Osteocyte (in vitro differentiated cells): ENCODE results near the gene ADAMTS9. TPM values are rescaled to one million over a fixed set of nuclear protein-coding genes. Genes with fewer than 3 reads are reported as not detected.

Experiments used
- DNase-seq: peaks from one replicate; pipeline ENCODE4 v3.0.0; 2021; ENCODE audit warnings: mixed read lengths; ENCODE audit not compliant: unreplicated experiment; ENCODE audit errors: extremely low spot score
- H3K27ac Mint-ChIP-seq: one replicate; pipeline ENCODE4 v1.8.0; 2021; ENCODE audit warnings: mild to moderate bottlenecking, mixed read lengths; ENCODE audit not compliant: unreplicated experiment
- H3K27me3 Mint-ChIP-seq: one replicate; pipeline ENCODE4 v1.8.0; 2021; ENCODE audit warnings: mixed read lengths; ENCODE audit not compliant: unreplicated experiment
- H3K36me3 Mint-ChIP-seq: one replicate; pipeline ENCODE4 v1.8.0; 2021; ENCODE audit warnings: mixed read lengths; ENCODE audit not compliant: unreplicated experiment
- H3K4me1 Mint-ChIP-seq: one replicate; pipeline ENCODE4 v1.8.0; 2021; ENCODE audit warnings: mixed read lengths; ENCODE audit not compliant: unreplicated experiment
- H3K4me3 Mint-ChIP-seq: one replicate; pipeline ENCODE4 v1.8.0; 2021; ENCODE audit warnings: mild to moderate bottlenecking, moderate library complexity, mixed read lengths; ENCODE audit not compliant: unreplicated experiment
- H3K9me3 Mint-ChIP-seq: one replicate; pipeline ENCODE4 v1.8.0; 2021; ENCODE audit warnings: mixed read lengths; ENCODE audit not compliant: unreplicated experiment
- CTCF ChIP-seq: fragments of 200-600 bp; sonication (generic); IDR thresholded peaks from 2 replicates; pipeline ENCODE4 v1.5.0; 2021; ENCODE audit warnings: antibody characterized with exemption, mild to moderate bottlenecking, moderate library complexity
- long read RNA-seq: library from polyadenylated mRNA; unstranded; transcript quantifications from one replicate; pipeline ENCODE4 v2.0.0, GENCODE V29; 2021
- total RNA-seq: library from RNA; stranded (reverse); gene quantifications from 2 replicates; pipeline ENCODE4 v1.2.1, GENCODE V29; 2021

The ADAMTS9 gene
- total RNA-seq = 0.94 and 1.5 TPM in 2 replicates
- long read RNA-seq, partial matches to known transcripts = 1 of 1 reads
- long read RNA-seq, other reads (novel, unspliced or antisense) = 0 of 1 reads

GRCh38 chr3:64687781-64688604 is at the start of gene ADAMTS9:
ADAMTS9 (minus strand) TSS chr3:64688000; CDS start chr3:64687657, 343 bp downstream.
- H3K4me1 Mint-ChIP-seq = peaks cover 24% of the 10 kb centered on the region
- H3K27ac Mint-ChIP-seq = peak within 1 kb of the TSS; percentile 61
- peaks cover 37% of the 10 kb centered on the region for H3K27me3 Mint-ChIP-seq
- peak within 1 kb of the TSS; percentile 90 for H3K4me3 Mint-ChIP-seq
- no peaks in the 10 kb centered on the region for H3K9me3 Mint-ChIP-seq
- DNase-seq = peak; percentile 86
- no peaks in the 10 kb centered on the region for H3K36me3 Mint-ChIP-seq
- TF ChIP-seq CTCF = no peak

- H3K4me1 Mint-ChIP-seq = peaks cover 6% of the 10 kb centered on the region
- DNase-seq = no peak
- no peak overlapping the region for H3K4me3 Mint-ChIP-seq
- no peak for TF ChIP-seq CTCF
- H3K9me3 Mint-ChIP-seq = no peaks in the 10 kb centered on the region
- no peak overlapping the region for H3K27ac Mint-ChIP-seq
- H3K36me3 Mint-ChIP-seq = no peaks in the 10 kb centered on the region
- no peaks in the 10 kb centered on the region for H3K27me3 Mint-ChIP-seq
Observed at GRCh38 chr3:64732576-64732975, 44.8 kb upstream of the ADAMTS9 start.

- Mint-ChIP-seq H3K9me3 (no peaks in the 10 kb centered on the region), H3K4me3 (no peak overlapping the region), H3K27ac (no peak overlapping the region), H3K4me1 (peaks cover 6% of the 10 kb centered on the region), H3K27me3 (peaks cover 6% of the 10 kb centered on the region), H3K36me3 (no peaks in the 10 kb centered on the region)
- TF ChIP-seq CTCF = no peak
- no peak for DNase-seq
Observed at GRCh38 chr3:64730681-64731080, 42.9 kb upstream of the ADAMTS9 start.

- Mint-ChIP-seq H3K9me3 (no peaks in the 10 kb centered on the region), H3K27ac (no peak overlapping the region), H3K4me3 (no peak overlapping the region), H3K36me3 (no peaks in the 10 kb centered on the region), H3K27me3 (peaks cover 11% of the 10 kb centered on the region), H3K4me1 (peaks cover 6% of the 10 kb centered on the region)
- no peak for TF ChIP-seq CTCF
- no peak for DNase-seq
Observed at GRCh38 chr3:64728994-64729393, 41.2 kb upstream of the ADAMTS9 start.

GRCh38 chr3:64728428-64728827 is 40.6 kb upstream of the ADAMTS9 start:
- H3K36me3 Mint-ChIP-seq = no peaks in the 10 kb centered on the region

More at GRCh38 chr3:64728428-64728827, 40.6 kb upstream of the ADAMTS9 start:
- DNase-seq = no peak
- Mint-ChIP-seq H3K27me3 (peaks cover 11% of the 10 kb centered on the region), H3K4me1 (peaks cover 6% of the 10 kb centered on the region), H3K4me3 (no peak overlapping the region), H3K9me3 (no peaks in the 10 kb centered on the region), H3K27ac (no peak overlapping the region)
- no peak for TF ChIP-seq CTCF
